GM21423 (cell line): Measurements from ENCODE around the gene ASB3.
"Not testable (repeated sequence)": the region's sequence is repeated elsewhere in the genome, so short reads cannot be mapped to it uniquely, and the experiment has no call there.

ENCODE experiments used
- ATAC-seq: cut with Tn5 transposase; IDR thresholded peaks from one replicate; pipeline ENCODE4 v1.9.1; 2021; ENCODE audit warnings: mild to moderate bottlenecking, moderate library complexity; ENCODE audit not compliant: unreplicated experiment

Gene ASB3

DNA sequence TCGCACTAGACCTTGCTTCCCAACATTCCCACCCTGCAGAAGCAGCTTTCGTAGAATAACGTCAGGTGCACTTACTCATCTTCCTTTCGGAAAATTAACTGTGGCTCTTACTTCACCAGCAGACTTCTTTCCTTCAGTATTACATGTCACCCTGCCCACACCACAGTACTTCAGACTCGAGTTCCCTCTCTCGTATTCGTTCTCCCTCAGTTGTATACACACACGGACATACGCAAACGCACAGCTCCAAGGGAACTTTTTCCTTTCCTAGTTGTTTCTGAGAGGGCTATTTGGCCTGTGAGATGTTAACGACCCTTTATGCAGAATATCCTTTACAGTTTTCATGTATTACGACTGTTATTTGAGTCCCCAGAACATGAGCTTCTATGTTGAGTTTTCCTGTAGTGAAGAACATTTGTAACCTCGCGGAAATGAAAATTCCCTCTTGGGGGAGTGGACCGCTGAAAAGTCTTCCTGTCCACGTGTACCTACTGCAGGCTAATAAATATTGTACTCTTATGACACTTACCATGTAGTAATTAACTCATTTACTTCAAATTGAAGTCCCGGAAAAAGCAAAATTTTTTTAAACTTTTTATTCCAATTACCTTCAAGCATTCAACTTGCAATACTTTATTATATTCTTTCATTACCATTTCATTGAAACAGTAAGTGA is 999 bp upstream of the ASB3 start:
- ATAC-seq: no peak

GRCh38 chr2:53786352-53786704 is 425 bp downstream of the ASB3 start:
- ATAC-seq: peak; percentile 10

DNA sequence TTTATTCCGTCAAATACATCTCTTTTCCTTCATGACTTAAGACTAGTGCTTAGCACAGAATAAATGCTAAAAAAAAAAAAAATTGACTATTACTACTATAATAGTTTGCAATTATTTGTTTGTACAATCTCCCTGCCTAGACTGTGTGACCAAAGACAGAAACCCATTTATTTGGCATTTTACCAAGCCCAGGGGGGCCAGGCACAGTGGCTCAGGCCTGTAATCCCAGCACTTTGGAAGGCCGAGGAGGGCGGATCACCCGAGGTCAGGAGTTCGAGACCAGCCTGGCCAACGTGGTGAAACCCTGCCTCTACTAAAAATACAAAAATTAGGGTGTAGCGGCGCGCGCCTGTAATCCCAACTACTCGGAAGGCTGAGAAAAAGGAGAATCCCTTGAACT is 1.4 kb downstream of the ASB3 start:
- ATAC-seq: no peak

GRCh38 chr2:53784436-53784835 is 2.3 kb downstream of the ASB3 start:
- no peak for ATAC-seq

- no peak for ATAC-seq
Observed at GRCh38 chr2:53782676-53783075, 4.1 kb downstream of the ASB3 start.

DNA sequence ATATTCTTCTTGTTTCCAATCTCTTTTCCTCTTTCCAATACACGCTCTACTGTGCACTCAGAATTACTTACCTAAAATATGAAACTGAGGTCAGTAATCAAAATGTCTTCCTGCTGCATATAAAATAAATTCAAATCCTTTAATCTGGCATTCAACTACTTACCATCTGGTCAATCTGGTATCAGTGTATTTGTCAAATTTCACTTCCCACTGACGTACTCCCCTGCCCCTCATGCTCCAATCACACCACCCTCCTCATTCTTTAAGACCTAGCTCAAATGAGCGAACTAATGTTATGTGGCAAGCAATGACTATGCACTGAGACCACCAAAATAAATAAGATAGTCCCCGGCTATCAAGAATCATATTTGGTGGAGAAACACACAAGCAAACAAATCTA is 6.7 kb downstream of the ASB3 start:
- no peak for ATAC-seq

DNA sequence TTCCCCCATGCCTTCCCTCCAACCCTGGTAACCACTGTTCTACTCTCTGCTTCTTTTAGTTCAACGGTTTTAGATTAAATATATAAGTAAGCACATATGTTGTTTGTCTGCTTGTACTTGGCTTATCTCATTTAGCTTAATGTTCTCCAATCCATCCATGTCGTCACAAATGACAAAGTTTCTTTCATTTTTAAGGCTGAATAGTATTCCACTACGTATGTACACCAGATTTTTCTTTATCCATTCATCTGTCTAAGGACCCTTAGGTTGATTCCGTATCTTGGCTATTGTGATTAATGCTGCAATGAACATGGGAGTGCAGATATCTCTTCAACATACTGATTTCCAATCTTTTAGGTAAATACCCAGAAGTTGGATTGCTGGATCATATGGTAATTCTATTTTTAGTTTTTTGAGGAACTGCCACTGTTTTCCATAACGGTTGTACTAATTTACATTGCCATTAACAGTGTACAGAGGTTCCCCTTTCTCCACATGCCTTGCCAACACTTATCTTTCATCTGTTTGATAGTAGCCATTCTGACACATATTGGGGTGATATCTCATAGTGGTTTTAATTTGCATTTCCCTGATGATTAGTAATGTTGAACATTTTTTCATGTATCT is 8.1 kb downstream of the ASB3 start:
- ATAC-seq: no peak

DNA sequence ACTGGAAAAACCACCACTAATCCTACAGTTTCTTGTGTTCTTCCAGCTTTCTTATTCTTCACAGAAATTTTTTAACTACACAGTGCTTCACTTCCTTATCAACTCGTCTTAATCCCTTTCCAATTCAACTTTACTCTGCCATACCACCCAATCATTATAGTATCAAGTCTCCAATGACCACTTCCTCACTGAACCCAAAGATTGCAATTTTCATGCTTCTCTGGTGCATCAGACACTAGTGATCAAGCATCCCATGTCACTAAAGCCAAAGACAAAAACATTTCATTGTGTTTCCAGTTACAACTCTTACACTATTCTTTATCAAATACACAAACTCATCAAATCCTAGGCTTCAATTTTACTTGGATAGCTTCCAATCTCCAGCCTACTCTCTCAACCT is 9.6 kb downstream of the ASB3 start:
- ATAC-seq: no peak

GRCh38 chr2:53770264-53770663 is 16.5 kb downstream of the ASB3 start:
- no peak for ATAC-seq

GRCh38 chr2:53769318-53769945 is 17.3 kb downstream of the ASB3 start:
- ATAC-seq: no peak

DNA sequence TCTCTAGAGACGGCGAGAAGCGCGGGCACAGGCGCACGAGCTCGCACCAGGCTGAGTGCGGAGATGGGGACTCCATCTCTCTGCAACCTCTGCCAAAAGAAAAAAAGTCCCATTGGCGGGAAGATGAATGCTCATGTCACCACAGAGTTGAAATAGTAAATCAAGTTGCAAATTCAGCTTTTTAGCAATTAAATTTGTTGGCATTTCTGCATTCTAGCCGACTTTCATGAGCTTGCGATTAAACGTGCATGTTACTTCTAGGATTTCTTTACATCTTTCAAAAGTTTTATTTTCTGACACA is 18.6 kb downstream of the ASB3 start:
- peak; percentile 36 for ATAC-seq

- ATAC-seq: peak; percentile 94
Observed at GRCh38 chr2:53767405-53768241, 19.1 kb downstream of the ASB3 start, which contains the start of gene CHAC2. Gene CHAC2, plus strand, starts transcription at chr2:53767804. Its CDS starts 83 bp downstream, at chr2:53767887.

DNA sequence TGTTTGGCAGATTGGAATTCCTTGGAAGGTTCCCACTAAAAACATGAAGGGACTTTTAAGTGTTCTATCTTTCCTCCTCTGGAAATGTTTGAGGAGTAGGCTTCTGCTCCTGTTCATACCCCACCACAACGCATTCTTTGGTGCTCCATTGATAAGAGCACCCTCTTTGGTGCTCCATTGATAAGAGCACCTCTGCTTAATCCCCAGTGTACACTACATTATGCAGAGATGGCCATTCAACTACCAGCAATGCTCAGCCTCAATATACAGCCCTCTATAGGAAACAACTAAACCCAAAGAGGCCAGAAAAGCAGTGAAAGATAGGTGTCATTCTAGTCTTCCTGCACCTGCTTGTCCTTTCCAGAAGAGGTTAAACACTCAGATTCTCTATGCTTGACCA is 21.0 kb downstream of the ASB3 start:
- ATAC-seq: no peak

- not testable (repeated sequence) for ATAC-seq
Observed at GRCh38 chr2:53757206-53757605, 29.5 kb downstream of the ASB3 start.

GRCh38 chr2:53756644-53757043 is 30.1 kb downstream of the ASB3 start:
- ATAC-seq: no peak

DNA sequence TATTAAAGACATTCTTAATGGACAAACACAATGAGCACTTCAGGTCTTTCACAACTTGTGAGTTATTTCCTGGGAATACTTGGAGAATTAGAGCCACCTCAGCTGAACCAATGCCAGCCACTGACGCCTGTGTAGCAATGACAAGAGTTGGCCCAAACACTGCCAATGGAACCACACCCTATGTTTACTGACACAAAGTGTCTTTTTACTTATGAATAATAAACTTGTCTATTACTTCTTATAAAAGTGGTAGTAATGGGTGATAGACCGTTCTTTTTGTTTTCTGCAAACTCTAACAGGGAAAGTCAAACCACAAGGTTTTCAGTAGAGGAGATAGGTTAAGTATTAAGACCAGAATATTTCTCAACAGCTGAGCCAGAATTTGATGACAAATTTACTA is 31.6 kb downstream of the ASB3 start:
- no peak for ATAC-seq

DNA sequence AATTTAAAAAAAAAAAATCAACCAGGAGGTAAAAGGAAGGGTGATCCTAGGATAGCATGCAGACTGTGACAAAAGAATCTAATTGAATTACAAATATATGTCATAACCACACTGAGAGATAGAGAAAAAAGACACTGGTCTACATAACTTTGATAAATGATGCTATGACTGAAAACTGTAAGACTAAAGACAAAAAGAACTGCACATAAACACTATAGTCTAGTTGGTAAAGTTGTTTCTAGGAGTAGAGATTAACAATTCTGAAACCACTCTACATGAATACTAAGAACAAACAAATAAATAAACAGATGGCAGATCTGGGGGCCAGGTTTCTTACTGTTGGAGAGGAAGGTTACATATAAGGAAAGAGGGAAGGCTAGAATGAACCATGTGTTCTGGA is 33.7 kb downstream of the ASB3 start:
- ATAC-seq: no peak

DNA sequence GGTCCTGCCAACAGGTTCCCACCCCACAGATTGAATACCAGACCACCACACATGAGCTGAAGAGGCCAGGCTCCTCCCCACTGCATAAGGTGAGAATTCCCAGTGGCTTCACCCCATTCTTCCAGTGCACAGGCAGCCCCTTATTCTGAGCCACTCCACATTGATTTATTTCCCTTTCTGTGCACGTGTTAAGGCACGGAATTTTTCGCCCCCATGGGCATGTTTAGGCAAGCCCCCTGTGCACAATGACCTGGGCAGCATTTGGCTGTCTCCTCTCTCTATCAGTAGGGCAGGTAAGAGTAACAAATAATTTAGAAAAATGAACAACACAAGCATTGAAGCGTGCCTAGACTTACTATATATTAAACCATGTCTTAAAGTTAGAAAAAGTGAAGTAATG is 34.4 kb downstream of the ASB3 start:
- no peak for ATAC-seq

DNA sequence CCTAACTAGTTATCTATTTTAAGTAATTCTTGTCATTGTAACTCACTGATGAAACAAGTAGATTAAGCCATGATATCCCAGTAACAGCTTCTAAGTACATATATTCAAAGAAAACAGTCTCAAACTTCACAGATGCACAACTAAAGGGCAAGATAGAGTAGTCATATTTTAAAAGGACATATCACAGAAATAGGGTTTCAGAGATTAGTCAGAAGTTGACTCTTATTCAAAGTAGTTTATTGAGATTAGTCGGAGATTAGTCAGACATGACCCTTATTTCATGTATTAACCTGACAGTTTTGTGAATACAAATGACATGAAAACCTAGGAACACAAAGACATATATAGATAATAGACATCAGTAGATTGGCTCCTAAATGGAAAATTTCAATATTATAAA is 35.0 kb downstream of the ASB3 start:
- peak; percentile 82 for ATAC-seq

DNA sequence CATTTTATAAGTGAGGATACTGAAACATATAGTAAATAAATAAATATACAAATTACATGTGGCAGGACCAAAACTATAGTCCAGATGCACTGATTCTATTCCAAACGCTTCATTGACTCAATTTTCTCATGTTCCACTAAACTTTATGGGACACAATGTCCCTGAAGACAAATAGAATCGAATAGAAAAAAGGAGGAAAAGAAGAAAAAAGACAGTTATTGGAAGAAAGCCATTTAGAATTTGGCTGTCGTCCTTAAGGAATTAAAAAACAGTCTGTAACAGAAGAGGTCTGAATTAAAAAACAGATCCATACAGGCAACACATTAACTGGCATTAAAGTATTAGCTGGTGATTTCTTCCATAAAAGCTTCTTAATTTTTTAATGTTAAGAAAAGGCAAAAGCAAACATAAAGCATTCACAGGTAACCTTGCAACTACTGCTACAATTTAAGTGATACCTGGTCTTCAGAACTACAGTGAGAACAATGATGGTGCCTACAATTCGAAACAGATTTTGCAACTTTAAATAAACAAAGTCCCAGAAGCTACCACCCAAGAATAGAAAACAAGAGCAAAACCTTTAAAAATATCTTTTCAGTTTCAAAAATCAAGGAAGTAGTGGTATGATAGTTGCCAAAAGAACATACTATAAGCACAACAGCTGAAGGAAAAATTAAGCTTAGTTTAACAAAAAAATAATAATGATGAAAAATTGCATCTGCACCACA is 36.5 kb downstream of the ASB3 start:
- no peak for ATAC-seq
